GM12891 (cell line): Measurements from ENCODE around the gene LDB2.

Experiments used
- POLR2A ChIP-seq: IDR thresholded peaks from 2 replicates; pipeline ENCODE4 v1.6.1; 2011; ENCODE audit warnings: low read depth, low read length, control low read depth
- POLR2AphosphoS5 ChIP-seq: IDR thresholded peaks from 2 replicates; pipeline ENCODE4 v1.6.1; 2011; ENCODE audit warnings: low read depth, low read length, control low read depth
- SPI1 ChIP-seq: IDR thresholded peaks from 2 replicates; pipeline ENCODE4 v1.6.1; 2011; ENCODE audit warnings: low read depth, low read length, control low read depth
- TAF1 ChIP-seq: IDR thresholded peaks from 2 replicates; pipeline ENCODE4 v1.6.1; 2011; ENCODE audit warnings: low read depth, low read length, control low read depth

- TF ChIP-seq POLR2A (no peak), TAF1 (no peak), POLR2AphosphoS5 (no peak), SPI1 (no peak)
Measured at GRCh38 chr4:16777726-16778125, 120.7 kb downstream of the LDB2 start.
